Lung (tissue), 12 donors: Measurements from ENCODE around the gene CA7. TPM values are rescaled to one million over a fixed set of nuclear protein-coding genes. Genes with fewer than 3 reads are reported as not detected.

Experiments used
- ATAC-seq: fragments of 200-7000 bp; cut with Tn5 transposase; one replicate; pipeline ENCODE4 v1.9.1; 2020; ENCODE audit warnings: moderate number of reproducible peaks; ENCODE audit not compliant: insufficient read depth, low FRiP score
- DNase-seq, 3 donors: peaks; one replicate each; pipeline ENCODE4 v3.0.0-alpha.2; 2013 to 2017
- H3K27ac ChIP-seq, 2 donors: one replicate each; pipeline ENCODE4 v1.5.1; 2013; ENCODE audit warnings: mild to moderate bottlenecking in 2 of 2, moderate library complexity in 2 of 2, control low read depth in 1 of 2, inconsistent platforms in 1 of 2, low read depth in 1 of 2, low read length in 1 of 2
- H3K27me3 ChIP-seq, 3 donors: one replicate each; pipeline ENCODE4 v1.5.1; 2013; ENCODE audit warnings: low read length in 2 of 3; ENCODE audit not compliant: control insufficient read depth in 3 of 3, insufficient read depth in 3 of 3
- H3K36me3 ChIP-seq, 4 donors: one replicate each; pipeline ENCODE4 v1.5.1; 2013; ENCODE audit warnings: low read length in 4 of 4, mild to moderate bottlenecking in 1 of 4, moderate library complexity in 1 of 4; ENCODE audit not compliant: control insufficient read depth in 4 of 4, insufficient read depth in 4 of 4
- H3K4me1 ChIP-seq, 5 donors: one replicate each; pipeline ENCODE4 v1.5.1; 2013; ENCODE audit warnings: low read length in 5 of 5, mild to moderate bottlenecking in 2 of 5, moderate library complexity in 1 of 5; ENCODE audit not compliant: control insufficient read depth in 5 of 5, insufficient read depth in 5 of 5
- H3K4me3 ChIP-seq: one replicate; pipeline ENCODE4 v1.5.1; 2013; ENCODE audit warnings: mild to moderate bottlenecking, control low read depth, moderate library complexity
- H3K9ac ChIP-seq, 2 donors: one replicate each; pipeline ENCODE4 v1.5.1; 2013; ENCODE audit warnings: low read length in 2 of 2, control low read depth in 1 of 2; ENCODE audit not compliant: insufficient read depth in 1 of 2
- H3K9me3 ChIP-seq, 4 donors: one replicate each; pipeline ENCODE4 v1.5.1; 2013; ENCODE audit warnings: low read length in 3 of 4, mild to moderate bottlenecking in 1 of 4, moderate library complexity in 1 of 4; ENCODE audit not compliant: control insufficient read depth in 4 of 4, insufficient read depth in 3 of 4
- CTCF ChIP-seq: IDR thresholded peaks from 2 replicates; pipeline ENCODE4 v1.5.1; 2012; ENCODE audit warnings: mild to moderate bottlenecking; ENCODE audit errors: control extremely low read depth, extremely low read depth
- WGBS, 2 donors: extraction: QIAGEN DNeasy Blood & Tissue Kit; methylation state at CpG; one replicate each; pipeline ENCODE4 v1.1.7; 2013; 5-methylcytosine and 5-hydroxymethylcytosine counted together
- polyA plus RNA-seq, 2 donors: library from polyadenylated mRNA; stranded (reverse); fragments of 200-250 nt; gene quantifications; one replicate each; pipeline ENCODE4 v1.2.1, GENCODE V29; 2013
- total RNA-seq, 2 donors: library from RNA; depleted of rRNA in 1 of 2; stranded (reverse); fragments of >200 nt in 1 of 2; gene quantifications; one replicate each; pipeline ENCODE4 v1.2.1, GENCODE V29; 2014 to 2021
- donor health status: control.
- donor health status: control.
- donor health status: Bipolar disorder and iron deficiency.
- donor health status: healthy.
- donor health status: DM: yes; HTN: yes; CAD: no.

Gene CA7
- total and polyA plus RNA-seq, 4 donors = not detected

DNA sequence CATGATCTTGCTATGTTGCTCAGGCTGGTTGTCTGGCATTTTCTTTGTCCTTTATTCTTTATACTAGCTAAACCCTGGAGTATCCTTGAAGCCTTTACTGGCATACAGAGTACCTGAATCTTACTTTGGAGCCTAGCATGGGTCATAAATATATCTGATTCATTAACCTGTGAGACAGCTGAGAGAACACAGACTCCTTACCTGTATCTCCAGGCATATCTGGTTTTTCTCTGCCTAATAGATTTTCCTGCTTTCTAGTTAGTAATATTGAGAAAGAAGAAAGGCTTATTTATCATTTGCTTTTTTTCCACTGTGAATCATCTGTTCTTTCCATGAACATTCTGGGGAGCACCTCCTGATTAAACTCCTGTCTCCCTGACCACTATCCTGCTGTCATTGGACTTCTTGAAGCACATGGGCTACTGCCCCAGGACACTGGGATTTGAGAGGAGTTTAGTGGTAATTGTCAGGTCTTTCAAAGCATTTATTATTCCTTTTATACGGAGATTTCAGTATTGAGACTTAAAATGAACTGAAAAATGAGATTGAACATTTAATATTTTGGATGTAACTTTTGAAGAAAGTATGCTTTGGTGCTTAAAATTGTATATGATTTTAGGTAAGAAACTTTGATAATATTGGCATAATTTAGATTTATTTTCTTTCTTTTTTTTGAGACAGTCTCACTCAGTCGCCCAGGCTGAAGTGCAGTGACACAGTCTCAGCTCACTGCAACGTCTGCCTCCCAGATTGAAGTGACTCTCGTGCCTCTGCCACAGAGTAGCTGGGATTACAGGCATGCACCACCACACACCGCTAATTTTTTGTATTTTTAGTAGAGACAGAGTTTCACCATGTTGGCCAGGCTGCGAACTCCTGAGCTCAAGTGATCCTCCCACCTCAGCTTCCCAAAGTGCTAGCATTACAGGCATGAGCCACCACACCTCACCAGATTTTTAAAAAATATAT lies 44.7 kb downstream of the CA7 start:
- no peaks in the 10 kb centered on the region for H3K9me3 ChIP-seq
- ATAC-seq (no peak), DNase-seq (no peak)
- H3K36me3 ChIP-seq = peaks cover 0 to 24% (median 16%) of the 10 kb centered on the region in 4 donors
- H3K27ac ChIP-seq = no peak overlapping the region
- no peaks in the 10 kb centered on the region for H3K27me3 ChIP-seq
- H3K4me3 ChIP-seq = no peak overlapping the region
- TF ChIP-seq CTCF = no peak
- no peak overlapping the region for H3K9ac ChIP-seq
- peaks cover 0 to 2% (median 0%) of the 10 kb centered on the region in 5 donors for H3K4me1 ChIP-seq
- 93 to 94% methylated on average over 6 of the region's 6 CpGs for WGBS, 2 donors

GRCh38 chr16:66889622-66890021 lies 45.4 kb downstream of the CA7 start:
- no peak overlapping the region for H3K9ac ChIP-seq
- DNase-seq (no peak), ATAC-seq (no peak)
- no peak overlapping the region for H3K27ac ChIP-seq
- H3K9me3 ChIP-seq = no peaks in the 10 kb centered on the region
- peaks cover 0 to 2% (median 0%) of the 10 kb centered on the region in 5 donors for H3K4me1 ChIP-seq
- H3K27me3 ChIP-seq = no peaks in the 10 kb centered on the region
- no peak overlapping the region for H3K4me3 ChIP-seq
- TF ChIP-seq CTCF = no peak
- 74 to 76% methylated on average over 4 of the region's 4 CpGs for WGBS, 2 donors
- H3K36me3 ChIP-seq = peaks cover 0 to 18% (median 14%) of the 10 kb centered on the region in 4 donors

- no peaks in the 10 kb centered on the region for H3K9me3 ChIP-seq
- no peaks in the 10 kb centered on the region for H3K27me3 ChIP-seq
- H3K4me1 ChIP-seq = peaks cover 0 to 2% (median 2%) of the 10 kb centered on the region in 5 donors
- DNase-seq (no peak), ATAC-seq (no peak)
- 91 to 92% methylated on average over 2 of the region's 2 CpGs for whole genome bisulfite sequencing, 2 donors
- H3K27ac ChIP-seq = no peak overlapping the region
- no peak overlapping the region for H3K9ac ChIP-seq
- no peak for TF ChIP-seq CTCF
- peaks cover 0 to 9% (median 3%) of the 10 kb centered on the region in 4 donors for H3K36me3 ChIP-seq
- H3K4me3 ChIP-seq = no peak overlapping the region
Observed at GRCh38 chr16:66890799-66891198, 46.6 kb downstream of the CA7 start.
